CD4-positive, alpha-beta T cell treated with Interleukin-6 for 4 hours (primary cell): Measurements from ENCODE around the gene MXI1.

Source experiments
- DNase-seq: peaks from one replicate; pipeline ENCODE4 v3.0.0-alpha.2; 2020; ENCODE audit warnings: mixed read lengths

Gene MXI1

GRCh38 chr10:110207011-110207804 lies at the start of gene MXI1:
MXI1 (plus strand) TSS chr10:110207605; CDS start chr10:110207809, 204 bp downstream.
- peak; percentile 62 for DNase-seq

GRCh38 chr10:110158051-110159005 lies 49.1 kb upstream of the MXI1 start:
- DNase-seq: no peak

DNA sequence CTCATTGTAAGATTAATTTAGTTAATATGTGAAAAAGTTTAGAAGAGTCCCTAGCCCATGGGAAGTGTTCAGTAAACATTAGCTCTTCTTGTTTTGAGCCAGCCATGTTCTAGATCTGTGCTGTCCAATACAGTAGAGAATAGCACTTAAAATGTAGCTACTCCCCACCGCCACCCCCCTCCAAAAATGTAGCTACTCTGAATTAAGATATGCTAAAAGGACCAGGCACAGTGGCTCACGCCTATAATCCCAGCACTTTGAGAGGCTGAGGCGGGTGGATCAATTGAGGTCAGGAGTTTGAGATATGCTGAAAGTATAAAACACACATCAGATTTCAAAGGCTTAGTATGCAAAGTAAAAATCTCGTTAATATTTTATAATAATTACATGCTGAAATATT lies 47.3 kb upstream of the MXI1 start:
- no peak for DNase-seq

GRCh38 chr10:110160522-110160921 lies 46.9 kb upstream of the MXI1 start:
- no peak for DNase-seq

DNA sequence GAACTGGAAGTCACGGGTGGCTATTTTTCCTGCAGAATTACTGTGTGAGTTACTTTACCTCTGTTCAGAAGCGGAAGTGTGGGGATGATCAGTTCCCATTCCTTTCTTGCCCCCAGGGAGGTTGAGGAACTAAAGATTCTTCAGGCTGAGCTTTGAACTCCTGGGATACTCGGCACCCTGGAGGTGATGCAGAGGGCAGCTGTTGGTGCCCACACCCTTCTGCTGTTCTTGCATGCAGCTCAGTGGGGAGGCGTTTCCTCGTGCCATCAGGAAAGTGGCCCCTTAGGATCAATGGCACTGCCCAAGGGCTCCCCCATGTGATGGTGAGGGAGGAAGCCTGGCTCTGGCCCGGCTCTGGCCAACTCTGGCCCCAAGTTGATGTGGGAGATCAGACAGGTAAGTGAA lies 44.7 kb upstream of the MXI1 start:
- no peak for DNase-seq

GRCh38 chr10:110163192-110163773 lies 44.1 kb upstream of the MXI1 start:
- no peak for DNase-seq

DNA sequence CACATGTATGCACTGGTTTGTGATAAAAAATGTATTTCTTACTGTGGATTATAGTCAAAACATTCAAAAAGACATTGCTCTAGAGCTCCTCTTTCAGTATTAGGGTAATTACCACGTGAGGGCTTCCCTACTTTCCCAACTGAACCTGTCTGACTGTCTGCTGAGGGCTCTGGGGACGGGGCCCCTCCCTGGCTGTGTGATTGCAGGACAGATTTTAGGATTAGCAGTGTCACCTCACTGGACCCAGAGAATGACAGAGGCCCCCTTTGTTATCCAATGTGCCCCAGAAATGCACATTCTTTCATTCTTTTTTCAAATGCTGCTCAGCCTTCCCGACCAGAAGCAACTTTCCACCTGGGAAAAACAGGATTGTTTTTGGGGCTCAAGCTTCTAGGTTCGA lies 43.6 kb upstream of the MXI1 start:
- DNase-seq: no peak

DNA sequence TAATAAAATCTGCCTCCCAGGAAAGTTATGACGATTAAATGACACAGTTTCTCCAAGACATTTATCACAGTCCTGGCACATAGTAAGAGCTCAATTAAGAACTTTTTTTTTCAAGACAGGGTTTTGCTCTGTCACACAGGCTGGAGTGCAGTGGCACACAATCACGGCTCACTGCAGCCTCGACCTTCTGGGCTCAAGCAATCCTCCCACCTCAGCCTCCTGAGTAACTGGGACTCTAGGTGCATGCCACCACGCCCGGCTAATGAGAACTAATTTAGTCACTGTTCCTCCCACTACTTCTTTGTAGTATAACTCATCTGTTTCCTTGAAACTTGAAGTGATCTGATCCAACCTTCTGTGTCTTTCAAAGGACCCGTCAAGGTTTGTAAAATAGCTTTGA lies 42.2 kb upstream of the MXI1 start:
- DNase-seq: no peak

DNA sequence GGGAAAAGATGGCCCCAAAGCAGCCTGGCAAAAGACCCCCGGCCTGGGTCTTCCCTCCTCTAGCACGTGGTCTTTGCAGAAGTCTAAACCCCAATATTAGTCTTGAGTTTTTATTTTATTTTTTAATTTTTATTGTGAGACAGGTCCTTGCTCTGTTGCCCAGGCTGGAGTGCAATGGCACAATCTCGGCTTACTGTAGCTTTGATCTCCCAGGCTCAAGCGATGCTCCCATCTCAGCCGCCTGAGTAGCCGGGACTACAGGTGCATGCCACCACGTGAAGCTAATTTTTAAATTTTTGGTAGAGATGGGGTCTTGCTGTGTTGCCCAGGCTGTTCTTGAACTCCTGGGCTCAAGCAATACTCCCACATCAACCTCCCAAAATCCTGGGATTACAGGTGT lies 40.3 kb upstream of the MXI1 start:
- no peak for DNase-seq

GRCh38 chr10:110168601-110169481 lies 38.6 kb upstream of the MXI1 start:
- DNase-seq: peak; percentile 10

GRCh38 chr10:110169586-110169985 lies 37.8 kb upstream of the MXI1 start:
- no peak for DNase-seq

DNA sequence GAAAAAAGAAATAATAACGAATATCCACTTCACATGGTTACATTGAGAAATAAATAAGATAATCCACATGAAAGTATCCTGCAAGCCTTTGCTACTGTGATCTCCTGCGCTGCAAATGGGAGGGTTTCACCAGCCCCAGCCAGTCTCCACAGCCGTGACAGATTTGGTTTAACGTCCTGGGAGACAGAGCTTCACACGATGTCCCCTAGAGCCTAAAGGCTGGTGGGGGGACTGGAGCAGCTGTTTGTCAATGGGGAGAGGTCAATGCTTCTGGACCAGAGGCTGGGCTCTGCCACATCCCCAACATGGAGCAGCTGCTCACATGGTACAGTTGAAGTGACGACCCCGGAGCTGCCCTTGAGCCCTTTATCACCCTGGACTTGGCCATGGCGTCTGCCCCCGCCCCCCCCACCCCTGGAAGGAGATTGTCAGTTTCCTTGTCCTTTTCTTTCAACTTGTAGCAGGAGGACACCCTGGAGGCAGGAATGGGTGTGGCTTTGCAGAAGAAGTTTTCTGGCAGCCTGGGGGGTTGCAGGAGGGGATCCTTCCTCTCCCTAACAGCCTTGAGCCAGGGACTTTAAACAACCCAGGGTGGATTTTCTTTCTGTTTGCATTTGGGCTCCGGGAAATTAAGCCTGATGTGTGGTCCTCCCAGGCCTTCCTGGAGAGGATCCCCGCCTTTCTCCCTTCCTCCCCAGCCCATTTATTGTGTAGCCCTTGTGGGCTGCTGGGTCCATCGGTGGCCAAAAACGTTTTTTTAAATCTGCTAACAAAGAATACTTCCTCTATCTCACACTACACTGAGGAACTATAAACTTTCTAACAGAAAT lies 37.0 kb upstream of the MXI1 start:
- DNase-seq: no peak

DNA sequence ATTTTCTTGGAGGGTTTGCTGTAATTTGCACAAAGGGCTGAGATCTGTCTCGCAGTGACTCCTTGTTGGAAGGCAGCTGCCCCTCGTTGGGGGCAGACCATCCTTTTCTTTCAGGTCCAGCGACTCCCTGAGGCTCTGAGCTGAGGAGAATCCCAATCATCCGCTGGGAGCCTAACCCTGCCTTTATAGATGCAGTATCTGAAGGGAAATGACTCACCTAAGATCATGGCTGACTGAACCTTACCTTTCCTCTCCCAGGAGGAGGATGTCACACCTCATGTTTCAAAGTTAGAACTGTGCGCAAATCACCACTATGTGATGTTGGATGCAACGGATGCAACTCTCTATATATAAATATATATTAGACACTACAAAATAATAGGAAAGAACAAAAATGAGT lies 36.4 kb upstream of the MXI1 start:
- no peak for DNase-seq

- no peak for DNase-seq
Observed at GRCh38 chr10:110172155-110172554, 35.2 kb upstream of the MXI1 start.

- DNase-seq: no peak
Observed at GRCh38 chr10:110174201-110174600, 33.2 kb upstream of the MXI1 start.

GRCh38 chr10:110174816-110175215 lies 32.6 kb upstream of the MXI1 start:
- DNase-seq: no peak

DNA sequence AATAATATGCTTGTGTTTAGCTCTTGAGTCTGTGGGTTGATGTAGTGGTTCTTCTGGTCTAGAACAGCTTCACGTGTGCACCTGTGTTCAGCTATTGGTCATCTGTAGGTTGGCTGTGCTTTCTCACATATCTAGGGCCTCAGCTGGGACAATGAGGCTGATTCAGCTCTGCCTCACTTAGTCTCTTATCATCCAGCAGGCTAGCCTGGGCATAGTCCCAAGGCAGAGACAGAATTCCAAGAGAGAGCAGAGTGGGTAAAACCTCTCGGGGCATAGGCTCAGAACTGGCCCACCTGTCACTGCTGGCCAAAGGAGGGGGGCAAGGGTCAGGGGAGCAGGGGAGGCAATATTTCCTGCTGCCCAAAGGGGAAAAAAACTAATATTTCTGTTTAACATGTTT lies 32.0 kb upstream of the MXI1 start:
- no peak for DNase-seq

DNA sequence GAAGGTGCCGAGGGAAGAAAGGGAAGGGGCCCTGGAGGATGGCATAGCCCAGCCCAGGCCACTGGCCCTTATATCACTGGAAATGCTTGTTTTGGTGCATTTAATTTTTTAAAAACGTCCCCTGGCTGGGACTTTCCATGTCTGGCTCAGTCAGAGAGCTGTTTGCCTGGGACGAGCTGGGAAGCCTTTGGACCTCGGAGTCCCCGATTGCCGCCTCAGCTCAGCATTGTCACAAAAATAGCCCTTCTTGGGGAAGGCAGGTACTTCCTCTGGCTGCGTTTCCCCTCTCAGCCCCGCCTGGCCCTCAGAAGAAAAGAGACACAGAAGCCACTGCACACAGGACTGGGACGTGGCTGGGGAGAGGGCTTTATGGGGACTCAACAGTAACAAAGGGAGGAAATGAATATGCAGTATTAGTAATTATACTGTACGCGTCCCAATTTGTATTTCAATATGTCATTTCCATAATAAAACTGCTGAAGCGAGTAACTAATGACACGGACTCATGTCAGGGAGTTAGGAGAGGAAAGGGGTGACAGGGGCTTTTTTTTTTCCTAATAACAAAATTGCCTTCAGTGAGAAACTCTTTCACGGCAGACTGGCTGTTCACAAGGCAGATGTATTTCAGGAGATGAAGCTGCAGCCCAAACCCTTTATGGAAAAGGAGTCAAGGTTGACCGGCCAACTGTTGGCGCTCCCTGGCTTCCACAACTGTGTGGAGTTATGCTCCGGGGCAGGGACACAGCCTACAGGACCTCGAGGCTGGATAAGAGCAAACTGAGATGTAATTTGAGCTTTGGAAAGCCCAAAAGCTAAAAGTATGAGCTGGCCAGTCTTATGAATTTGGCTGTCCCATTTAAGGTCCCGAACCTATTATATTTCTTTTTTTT lies 31.0 kb upstream of the MXI1 start:
- no peak for DNase-seq

GRCh38 chr10:110179220-110179619 lies 28.2 kb upstream of the MXI1 start:
- DNase-seq: no peak

DNA sequence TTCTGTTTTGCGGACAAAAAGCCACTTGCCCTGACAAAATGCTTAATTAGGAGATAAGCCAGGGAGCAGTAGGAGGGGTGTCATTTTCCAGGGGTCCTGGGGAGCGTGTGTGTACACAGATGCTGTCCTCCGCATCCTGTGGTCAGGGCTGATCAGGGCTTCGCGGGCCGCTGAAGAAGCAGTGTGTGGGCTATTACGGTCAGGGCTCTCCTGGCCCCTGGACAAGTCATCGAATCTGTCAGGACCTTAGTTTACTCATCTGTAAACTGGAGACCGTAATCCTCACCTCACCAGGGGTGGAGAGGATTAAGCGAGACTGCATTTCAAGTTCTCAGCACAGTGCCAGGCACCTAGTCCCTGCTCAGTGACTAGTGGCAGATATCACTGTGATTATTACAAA lies 26.0 kb upstream of the MXI1 start:
- no peak for DNase-seq

GRCh38 chr10:110181911-110182310 lies 25.5 kb upstream of the MXI1 start:
- DNase-seq: no peak
